ENCODE data around the gene PPP2R5C. TPM values are rescaled to one million over a fixed set of nuclear protein-coding genes. Genes with fewer than 3 reads are reported as not detected.
A peak's percentile ranks its signal among the peaks of the same experiment; 100 is the strongest.

Gene PPP2R5C
- total RNA-seq, 1 experiment from 2014 or later, result 89.9 TPM

DNA sequence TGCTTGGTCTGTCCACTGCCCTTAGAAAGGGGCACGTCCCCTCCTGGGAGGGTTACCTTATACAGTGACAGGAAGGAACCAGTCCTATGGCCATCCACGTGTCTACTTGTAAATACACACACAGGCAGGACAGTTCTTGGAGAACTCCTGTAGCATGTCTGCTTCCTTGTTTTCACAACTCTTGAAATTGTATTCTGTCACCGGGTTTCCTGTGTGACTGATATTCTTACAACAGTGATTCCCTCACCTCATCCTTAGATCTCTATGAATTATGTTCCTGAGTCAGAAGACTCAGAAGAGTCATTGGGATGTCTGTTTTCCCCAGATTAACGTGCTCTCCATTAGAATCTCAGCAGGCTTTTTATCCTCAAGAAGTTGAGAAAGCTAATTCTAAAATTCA is 158.8 kb downstream of the PPP2R5C start (continued):
- TF ChIP-seq, protein P1, sequence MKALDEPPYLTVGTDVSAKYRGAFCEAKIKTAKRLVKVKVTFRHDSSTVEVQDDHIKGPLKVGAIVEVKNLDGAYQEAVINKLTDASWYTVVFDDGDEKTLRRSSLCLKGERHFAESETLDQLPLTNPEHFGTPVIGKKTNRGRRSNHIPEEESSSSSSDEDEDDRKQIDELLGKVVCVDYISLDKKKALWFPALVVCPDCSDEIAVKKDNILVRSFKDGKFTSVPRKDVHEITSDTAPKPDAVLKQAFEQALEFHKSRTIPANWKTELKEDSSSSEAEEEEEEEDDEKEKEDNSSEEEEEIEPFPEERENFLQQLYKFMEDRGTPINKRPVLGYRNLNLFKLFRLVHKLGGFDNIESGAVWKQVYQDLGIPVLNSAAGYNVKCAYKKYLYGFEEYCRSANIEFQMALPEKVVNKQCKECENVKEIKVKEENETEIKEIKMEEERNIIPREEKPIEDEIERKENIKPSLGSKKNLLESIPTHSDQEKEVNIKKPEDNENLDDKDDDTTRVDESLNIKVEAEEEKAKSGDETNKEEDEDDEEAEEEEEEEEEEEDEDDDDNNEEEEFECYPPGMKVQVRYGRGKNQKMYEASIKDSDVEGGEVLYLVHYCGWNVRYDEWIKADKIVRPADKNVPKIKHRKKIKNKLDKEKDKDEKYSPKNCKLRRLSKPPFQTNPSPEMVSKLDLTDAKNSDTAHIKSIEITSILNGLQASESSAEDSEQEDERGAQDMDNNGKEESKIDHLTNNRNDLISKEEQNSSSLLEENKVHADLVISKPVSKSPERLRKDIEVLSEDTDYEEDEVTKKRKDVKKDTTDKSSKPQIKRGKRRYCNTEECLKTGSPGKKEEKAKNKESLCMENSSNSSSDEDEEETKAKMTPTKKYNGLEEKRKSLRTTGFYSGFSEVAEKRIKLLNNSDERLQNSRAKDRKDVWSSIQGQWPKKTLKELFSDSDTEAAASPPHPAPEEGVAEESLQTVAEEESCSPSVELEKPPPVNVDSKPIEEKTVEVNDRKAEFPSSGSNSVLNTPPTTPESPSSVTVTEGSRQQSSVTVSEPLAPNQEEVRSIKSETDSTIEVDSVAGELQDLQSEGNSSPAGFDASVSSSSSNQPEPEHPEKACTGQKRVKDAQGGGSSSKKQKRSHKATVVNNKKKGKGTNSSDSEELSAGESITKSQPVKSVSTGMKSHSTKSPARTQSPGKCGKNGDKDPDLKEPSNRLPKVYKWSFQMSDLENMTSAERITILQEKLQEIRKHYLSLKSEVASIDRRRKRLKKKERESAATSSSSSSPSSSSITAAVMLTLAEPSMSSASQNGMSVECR (CRISPR knock-in tag; IDR thresholded peaks at IDR 0.05; ENCODE audit: borderline replicate concordance), result no peak
- no peak for TF ChIP-seq ZNF416 (CRISPR knock-in tag; IDR thresholded peaks at IDR 0.05)
- TF ChIP-seq NR3C1 (CRISPR knock-in tag; conservative IDR thresholded peaks at IDR 0.05; ENCODE audit: low read depth), result no peak
- no peak for TF ChIP-seq RELA (CRISPR knock-in tag; IDR thresholded peaks at IDR 0.05; ENCODE audit: borderline replicate concordance)
- no peak for TF ChIP-seq SMAD4 (CRISPR knock-in tag; IDR thresholded peaks at IDR 0.05)

DNA sequence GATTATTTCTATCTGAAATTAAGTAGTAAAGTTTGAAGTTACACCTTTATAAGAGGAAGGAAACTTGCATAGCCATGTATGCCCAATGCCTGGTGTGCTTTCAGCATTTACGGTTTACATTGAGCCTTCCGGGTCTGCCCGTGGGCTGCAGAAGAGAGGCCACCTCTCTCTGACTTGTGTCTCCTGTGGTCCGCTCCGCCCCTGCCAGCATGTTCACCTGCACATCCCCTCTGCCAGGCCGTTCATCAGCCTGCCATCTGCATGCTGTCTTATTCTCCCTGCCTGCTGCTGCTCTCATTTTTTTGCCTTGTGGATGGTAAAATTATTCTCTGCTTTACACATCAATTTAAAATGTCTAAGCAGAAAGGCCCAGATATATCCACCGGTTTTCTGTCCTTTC is 161.4 kb downstream of the PPP2R5C start:
- Mint-ChIP-seq H3K9me3 (no peaks in the 10 kb centered on the region), H3K36me3 (peaks cover 11% of the 10 kb centered on the region), H3K27ac (peak overlapping the region; percentile 45; the same call in 1 of the 2 replicates), H3K4me3 (no peak overlapping the region), H3K4me1 (peaks cover 27% of the 10 kb centered on the region), H3K27me3 (ENCODE audit: low read depth) (no peaks in the 10 kb centered on the region)
- ATAC-seq (no peak), DNase-seq (ENCODE audit: low spot score) (no peak)
- ChIA-PET CTCF (no interaction called here), POLR2A (no interaction called here)
- TF ChIP-seq CREM (CRISPR knock-in tag; IDR thresholded peaks at IDR 0.05), result no peak
- TF ChIP-seq, protein P2, sequence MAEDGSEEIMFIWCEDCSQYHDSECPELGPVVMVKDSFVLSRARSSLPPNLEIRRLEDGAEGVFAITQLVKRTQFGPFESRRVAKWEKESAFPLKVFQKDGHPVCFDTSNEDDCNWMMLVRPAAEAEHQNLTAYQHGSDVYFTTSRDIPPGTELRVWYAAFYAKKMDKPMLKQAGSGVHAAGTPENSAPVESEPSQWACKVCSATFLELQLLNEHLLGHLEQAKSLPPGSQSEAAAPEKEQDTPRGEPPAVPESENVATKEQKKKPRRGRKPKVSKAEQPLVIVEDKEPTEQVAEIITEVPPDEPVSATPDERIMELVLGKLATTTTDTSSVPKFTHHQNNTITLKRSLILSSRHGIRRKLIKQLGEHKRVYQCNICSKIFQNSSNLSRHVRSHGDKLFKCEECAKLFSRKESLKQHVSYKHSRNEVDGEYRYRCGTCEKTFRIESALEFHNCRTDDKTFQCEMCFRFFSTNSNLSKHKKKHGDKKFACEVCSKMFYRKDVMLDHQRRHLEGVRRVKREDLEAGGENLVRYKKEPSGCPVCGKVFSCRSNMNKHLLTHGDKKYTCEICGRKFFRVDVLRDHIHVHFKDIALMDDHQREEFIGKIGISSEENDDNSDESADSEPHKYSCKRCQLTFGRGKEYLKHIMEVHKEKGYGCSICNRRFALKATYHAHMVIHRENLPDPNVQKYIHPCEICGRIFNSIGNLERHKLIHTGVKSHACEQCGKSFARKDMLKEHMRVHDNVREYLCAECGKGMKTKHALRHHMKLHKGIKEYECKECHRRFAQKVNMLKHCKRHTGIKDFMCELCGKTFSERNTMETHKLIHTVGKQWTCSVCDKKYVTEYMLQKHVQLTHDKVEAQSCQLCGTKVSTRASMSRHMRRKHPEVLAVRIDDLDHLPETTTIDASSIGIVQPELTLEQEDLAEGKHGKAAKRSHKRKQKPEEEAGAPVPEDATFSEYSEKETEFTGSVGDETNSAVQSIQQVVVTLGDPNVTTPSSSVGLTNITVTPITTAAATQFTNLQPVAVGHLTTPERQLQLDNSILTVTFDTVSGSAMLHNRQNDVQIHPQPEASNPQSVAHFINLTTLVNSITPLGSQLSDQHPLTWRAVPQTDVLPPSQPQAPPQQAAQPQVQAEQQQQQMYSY (CRISPR knock-in tag; IDR thresholded peaks at IDR 0.05), result no peak
- no peak for TF ChIP-seq CREB1 (CRISPR knock-in tag; IDR thresholded peaks at IDR 0.05)
- TF ChIP-seq, protein P3, sequence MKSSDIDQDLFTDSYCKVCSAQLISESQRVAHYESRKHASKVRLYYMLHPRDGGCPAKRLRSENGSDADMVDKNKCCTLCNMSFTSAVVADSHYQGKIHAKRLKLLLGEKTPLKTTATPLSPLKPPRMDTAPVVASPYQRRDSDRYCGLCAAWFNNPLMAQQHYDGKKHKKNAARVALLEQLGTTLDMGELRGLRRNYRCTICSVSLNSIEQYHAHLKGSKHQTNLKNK (CRISPR knock-in tag; IDR thresholded peaks at IDR 0.05), result no peak
- TF ChIP-seq, protein P4, sequence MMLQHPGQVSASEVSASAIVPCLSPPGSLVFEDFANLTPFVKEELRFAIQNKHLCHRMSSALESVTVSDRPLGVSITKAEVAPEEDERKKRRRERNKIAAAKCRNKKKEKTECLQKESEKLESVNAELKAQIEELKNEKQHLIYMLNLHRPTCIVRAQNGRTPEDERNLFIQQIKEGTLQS (CRISPR knock-in tag; conservative IDR thresholded peaks at IDR 0.05), result no peak
- no peak for TF ChIP-seq FOXJ3 (CRISPR knock-in tag; IDR thresholded peaks at IDR 0.05; ENCODE audit: borderline replicate concordance)
- TF ChIP-seq, protein P1 (CRISPR knock-in tag; IDR thresholded peaks at IDR 0.05; ENCODE audit: borderline replicate concordance), result no peak
- no peak for TF ChIP-seq FOXK1 (CRISPR knock-in tag; IDR thresholded peaks at IDR 0.05)
- no peak for TF ChIP-seq MXD4 (CRISPR knock-in tag; IDR thresholded peaks at IDR 0.05; ENCODE audit: borderline replicate concordance)
- TF ChIP-seq ZNF396 (CRISPR knock-in tag; IDR thresholded peaks at IDR 0.05; ENCODE audit: borderline replicate concordance), result no peak
- TF ChIP-seq FOXP1 (CRISPR knock-in tag; IDR thresholded peaks at IDR 0.05; ENCODE audit: borderline replicate concordance), result no peak
- TF ChIP-seq GABPB1 (CRISPR knock-in tag; IDR thresholded peaks at IDR 0.05), result no peak
- TF ChIP-seq, protein P5, sequence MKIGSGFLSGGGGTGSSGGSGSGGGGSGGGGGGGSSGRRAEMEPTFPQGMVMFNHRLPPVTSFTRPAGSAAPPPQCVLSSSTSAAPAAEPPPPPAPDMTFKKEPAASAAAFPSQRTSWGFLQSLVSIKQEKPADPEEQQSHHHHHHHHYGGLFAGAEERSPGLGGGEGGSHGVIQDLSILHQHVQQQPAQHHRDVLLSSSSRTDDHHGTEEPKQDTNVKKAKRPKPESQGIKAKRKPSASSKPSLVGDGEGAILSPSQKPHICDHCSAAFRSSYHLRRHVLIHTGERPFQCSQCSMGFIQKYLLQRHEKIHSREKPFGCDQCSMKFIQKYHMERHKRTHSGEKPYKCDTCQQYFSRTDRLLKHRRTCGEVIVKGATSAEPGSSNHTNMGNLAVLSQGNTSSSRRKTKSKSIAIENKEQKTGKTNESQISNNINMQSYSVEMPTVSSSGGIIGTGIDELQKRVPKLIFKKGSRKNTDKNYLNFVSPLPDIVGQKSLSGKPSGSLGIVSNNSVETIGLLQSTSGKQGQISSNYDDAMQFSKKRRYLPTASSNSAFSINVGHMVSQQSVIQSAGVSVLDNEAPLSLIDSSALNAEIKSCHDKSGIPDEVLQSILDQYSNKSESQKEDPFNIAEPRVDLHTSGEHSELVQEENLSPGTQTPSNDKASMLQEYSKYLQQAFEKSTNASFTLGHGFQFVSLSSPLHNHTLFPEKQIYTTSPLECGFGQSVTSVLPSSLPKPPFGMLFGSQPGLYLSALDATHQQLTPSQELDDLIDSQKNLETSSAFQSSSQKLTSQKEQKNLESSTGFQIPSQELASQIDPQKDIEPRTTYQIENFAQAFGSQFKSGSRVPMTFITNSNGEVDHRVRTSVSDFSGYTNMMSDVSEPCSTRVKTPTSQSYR (CRISPR knock-in tag; IDR thresholded peaks at IDR 0.05), result no peak
- no peak for TF ChIP-seq TEAD1 (CRISPR knock-in tag; IDR thresholded peaks at IDR 0.05)
- TF ChIP-seq TP53 (CRISPR knock-in tag; IDR thresholded peaks at IDR 0.05), result no peak
- TF ChIP-seq SMAD3 (CRISPR knock-in tag; IDR thresholded peaks at IDR 0.05; ENCODE audit: borderline replicate concordance), result no peak

Measured in WTC11 (cell line).